CD4-positive, alpha-beta T cell treated with Interleukin-15 for 1 hour (primary cell): Measurements from ENCODE around the gene ZPR1.
"Not testable (repeated sequence)": the region's sequence is repeated elsewhere in the genome, so short reads cannot be mapped to it uniquely, and the experiment has no call there.

ENCODE experiments used
- DNase-seq: peaks from one replicate; pipeline ENCODE4 v3.0.0-alpha.2; 2020

ZPR1 gene

GRCh38 chr11:116792144-116792868, 4.5 kb upstream of the ZPR1 start:
- DNase-seq: no peak

GRCh38 chr11:116791813-116792143, 4.0 kb upstream of the ZPR1 start, which contains the start of gene APOA5:
Gene APOA5, minus strand, starts transcription at chr11:116791879. Its CDS starts 19 bp downstream, at chr11:116791860.
- no peak for DNase-seq

DNA sequence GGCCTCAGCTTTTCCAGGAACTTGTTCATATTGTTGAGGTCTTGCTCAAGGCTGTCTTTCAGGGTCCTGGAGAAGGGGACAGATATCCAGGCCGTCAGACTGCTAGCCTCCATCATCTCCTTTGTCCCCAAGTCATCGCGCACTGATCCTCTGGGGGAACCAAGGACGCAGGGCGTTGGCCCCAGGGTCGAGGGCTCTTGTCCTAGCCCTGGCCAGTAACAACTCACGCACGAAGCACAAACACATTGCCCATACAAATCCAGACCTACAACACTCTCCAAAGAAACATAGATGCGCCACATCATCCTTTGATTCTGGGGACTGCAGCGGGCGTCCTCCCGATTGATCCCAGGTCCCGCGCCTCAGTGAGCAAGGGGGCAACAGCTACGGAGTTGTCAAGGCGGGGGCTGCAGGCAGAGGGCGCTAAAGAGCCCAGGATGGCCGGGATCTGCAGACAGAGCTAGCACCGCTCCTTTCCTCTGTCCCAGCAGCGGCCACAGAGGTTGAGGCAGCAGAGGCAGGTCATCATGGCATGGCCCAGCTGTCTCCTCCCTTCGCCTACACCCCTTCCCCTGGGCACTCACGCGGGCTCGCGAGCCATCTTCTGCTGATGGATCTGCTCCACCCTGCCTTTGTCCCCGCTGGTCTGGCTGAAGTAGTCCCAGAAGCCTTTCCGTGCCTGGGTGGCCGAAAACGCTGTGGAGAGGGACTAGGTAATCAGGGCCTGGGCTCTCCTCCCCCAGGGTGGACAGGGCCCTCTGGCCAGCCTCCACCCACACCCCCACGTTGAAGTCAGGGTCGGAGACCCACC, 3.4 kb upstream of the ZPR1 start:
- peak; percentile 63 for DNase-seq

DNA sequence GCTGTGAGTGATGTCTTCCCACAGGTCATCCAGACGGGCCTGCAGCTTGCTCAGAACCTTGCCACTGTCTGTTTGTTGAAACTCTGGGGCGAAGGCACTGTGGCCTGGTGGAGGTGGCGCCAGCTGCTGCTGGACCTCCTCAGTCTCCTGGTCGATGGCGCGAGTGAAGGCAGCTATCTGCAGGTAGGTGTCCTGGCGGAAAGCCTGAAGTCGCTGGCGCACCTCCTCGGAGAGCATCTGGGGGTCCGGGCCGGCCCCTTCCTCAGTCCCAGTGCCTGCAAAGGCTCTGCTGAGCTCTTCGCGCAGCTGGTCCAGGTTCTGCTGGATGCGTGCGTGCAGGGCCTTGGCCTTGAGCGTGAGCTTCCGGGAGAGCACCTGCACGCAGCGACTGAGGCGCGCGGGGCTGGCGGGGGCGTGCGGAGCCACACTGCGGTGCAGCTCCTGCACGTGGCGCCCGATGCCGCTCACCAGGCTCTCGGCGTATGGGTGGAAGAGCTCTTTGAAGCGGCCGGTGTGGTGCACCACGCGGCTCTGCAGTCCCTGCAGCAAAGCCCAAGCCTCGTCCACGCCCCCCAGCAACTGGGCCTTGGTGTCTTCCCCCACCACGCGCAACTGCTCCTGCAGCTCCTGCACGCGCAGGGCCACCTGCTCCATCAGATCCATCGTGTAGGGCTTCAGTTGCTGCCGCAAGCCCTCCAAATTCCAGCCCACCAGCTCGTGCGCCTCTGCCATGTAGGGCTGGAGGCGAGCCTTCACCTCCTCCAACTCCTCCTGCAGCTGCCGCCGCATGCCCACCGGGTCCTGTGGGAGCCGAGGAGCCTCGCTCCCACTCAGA, 2.6 kb upstream of the ZPR1 start:
- no peak for DNase-seq

- DNase-seq: no peak
Observed at GRCh38 chr11:116788975-116789374, 1.2 kb upstream of the ZPR1 start.

- no peak for DNase-seq
Observed at GRCh38 chr11:116788534-116788933, 711 bp upstream of the ZPR1 start.

- DNase-seq: no peak
Observed at GRCh38 chr11:116787436-116787785, 412 bp downstream of the ZPR1 start.

DNA sequence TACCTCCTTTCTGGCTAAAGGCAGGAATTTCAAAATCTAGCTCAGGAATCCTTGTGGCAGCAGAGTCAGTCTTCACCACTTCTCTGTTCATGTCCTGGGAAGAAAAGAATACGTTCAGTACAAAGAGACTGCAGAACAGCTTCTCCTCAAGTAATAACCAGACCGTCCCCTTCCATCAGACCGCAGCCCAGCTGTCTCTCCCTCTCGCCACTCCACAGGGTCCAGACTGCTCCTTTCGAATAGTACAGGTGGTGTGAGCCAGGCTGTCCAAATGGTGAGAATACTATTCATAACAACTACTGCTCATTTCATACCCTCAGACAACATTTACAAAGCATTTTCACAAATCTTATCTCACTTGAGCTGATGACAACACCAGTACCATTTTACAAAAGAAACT, 857 bp downstream of the ZPR1 start:
- DNase-seq: no peak

DNA sequence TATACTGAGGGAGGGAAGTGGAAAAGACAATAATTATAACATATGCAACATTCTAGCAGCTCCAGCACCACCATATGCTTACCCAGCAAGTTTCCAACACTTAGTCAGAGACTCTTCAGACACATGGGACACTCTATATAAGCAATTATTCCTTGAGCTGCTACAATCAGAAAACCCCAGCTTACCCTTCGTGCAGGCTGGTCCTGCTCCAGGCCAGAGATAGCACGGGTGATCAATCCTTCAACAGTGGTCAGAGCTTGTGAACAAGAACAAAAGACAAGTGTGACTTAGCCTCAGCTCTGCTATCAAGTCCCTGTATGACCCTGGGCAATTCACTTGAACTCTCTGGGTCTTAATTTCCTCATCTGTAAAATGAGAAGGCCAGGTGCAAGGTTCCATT, 1.5 kb downstream of the ZPR1 start:
- no peak for DNase-seq

- DNase-seq: no peak
Observed at GRCh38 chr11:116782728-116783127, 5.1 kb downstream of the ZPR1 start.

DNA sequence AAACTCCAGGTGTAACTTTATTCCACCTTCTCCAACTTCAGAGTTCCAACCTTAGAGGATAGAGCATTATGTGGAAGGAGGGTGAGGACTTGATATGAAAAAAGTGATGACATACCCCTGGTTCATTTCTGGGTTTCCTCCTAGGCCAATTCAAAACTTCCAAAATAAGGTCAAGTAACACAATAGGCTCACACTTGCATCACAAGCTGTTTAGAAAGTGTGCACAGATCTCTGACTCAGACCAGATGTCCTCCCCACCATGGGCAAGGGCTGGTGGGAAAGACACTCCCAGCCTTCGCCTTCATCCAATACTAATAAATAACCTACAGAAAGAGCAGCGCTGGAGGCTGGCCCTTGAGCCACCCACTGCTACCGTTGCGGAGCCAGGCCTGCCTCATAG, 9.3 kb downstream of the ZPR1 start:
- no peak for DNase-seq

DNA sequence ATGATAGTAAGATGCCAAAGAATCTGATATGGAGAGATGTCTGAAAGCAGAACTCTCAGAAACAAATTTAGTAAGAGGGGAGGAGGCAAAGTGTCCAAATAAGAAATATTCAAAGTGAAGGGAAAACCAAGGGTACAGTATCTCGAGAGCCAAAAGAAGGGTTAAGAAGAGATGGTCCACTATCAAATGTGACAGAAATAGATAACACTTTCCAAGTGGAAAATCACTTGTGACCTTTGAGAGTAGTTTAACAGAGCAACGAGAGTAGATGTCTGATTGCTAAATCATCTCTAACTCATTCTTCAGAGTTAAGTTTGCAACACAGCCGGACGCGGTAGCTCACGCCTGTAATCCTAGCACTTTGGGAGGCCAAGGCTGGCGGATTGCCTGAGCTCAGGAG, 10.8 kb downstream of the ZPR1 start:
- no peak for DNase-seq

DNA sequence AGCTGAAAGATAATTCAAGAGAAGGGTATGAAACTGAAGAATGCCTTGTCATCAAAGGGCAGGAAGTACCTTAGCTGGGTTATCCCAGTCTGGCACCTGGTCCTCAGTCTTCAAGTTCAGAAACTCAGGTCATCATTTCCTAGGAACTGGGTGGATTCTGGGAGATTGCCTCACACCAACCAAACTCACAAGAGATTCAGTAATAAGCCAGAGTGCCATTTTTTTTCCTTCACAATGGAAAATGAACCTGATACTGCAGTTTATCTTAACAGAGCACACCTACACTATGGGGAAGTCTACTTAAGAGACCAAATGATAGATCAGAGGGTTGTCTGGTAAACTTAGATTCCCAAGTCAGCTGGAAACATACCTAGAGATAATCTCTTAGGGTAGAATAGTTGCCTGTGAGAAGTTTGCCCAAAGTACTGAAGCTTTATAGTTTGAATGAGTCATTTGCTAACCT, 11.3 kb downstream of the ZPR1 start:
- DNase-seq: no peak

DNA sequence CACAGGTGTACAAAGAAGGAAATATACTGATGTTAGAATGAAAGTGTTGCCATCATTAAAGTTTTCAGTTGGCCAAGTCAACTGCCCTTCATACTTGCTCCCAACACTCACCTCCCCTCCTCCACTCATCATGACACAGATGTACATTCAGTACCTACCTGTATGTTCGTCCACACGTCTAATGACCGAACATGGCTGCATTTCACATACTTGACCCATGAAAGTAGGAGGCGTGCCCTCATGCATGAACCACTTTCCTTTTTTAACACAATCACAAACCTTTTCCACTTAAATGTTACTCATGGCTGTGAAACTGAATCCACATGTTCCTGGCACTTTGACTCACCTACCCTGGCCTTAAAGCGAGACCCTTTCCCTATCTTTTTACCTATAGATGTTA, 11.8 kb downstream of the ZPR1 start:
- DNase-seq: no peak

DNA sequence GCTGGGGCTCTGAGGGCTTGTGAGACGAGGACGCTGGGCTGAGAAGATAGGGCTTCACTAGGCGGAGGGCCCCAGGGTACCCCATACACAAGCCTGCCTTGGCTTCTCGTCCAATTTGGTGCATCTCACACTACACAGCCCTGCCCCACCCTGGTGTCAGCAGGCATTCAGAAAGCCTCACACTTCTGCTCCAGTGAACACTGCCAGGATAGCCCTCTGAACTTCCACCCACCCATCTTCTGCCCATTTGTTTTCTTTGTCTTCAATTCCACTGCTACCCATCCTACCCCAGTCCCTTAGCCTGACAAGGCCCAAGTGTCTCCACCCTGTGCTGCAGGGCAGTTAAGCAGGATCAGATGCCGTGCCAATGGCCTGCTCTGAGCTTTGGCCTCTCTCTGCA, 13.2 kb downstream of the ZPR1 start:
- DNase-seq: no peak

- no peak for DNase-seq
Observed at GRCh38 chr11:116773203-116774097, 14.4 kb downstream of the ZPR1 start.

DNA sequence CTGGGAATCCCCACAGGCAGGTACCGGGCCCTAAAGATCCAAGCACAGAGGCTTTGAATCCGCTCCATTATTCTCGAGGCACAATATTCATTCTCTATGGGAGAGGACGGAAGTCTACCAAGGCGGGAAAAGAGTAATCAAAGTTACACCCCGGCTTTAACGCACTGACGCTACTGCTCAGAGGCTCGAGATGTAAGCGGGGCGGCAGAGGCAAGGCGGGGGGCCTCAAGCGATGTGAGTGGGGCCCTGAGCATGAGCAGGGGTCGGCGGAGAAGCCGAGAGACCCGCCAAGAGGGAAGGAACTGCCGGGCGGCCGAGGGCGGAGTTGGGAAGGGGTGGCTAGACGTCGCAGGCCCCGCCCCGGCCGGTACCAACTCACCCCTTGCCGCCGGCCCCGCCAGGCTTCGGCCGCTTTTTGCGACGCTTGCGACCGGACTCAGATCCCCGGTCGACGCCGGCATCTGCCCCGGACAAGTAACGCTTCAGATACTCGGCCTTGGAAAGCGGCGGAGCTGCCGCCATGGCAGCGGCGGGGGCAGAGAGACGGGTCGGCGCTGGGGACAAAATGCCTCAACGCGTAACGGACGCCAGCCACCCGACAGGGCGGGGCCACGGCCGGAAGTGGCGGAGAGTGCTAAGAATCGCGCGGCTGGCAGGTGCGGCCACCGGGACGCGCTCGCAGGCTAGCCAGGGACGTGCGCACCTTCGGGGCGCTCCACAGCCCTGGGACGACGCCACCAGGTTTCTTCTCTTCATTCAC, 15.2 kb downstream of the ZPR1 start, which contains the start of gene BUD13:
BUD13 (minus strand) TSS at position 545 of the 760 bp plus-strand sequence; CDS start at position 522, 23 bp downstream.
- DNase-seq: peak; percentile 91

DNA sequence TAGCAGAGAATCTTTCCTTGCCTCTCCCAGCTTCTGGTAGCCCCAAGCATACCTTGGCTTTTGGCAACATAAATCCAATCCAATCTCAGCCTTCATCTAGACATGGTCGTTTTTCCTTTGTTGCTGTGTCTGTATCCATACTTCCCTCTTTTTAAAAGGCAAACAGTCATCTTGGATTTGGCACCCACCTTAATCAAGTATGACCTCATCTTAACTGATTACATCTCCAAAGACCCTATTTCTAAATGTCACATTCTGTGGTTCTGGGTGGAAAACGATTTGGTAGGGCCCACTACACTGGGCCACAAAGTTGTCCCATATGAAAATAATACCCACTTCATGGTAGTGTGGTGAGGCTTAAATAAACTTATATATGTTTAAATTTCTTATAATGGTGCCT, 15.9 kb downstream of the ZPR1 start:
- no peak for DNase-seq

- no peak for DNase-seq
Observed at GRCh38 chr11:116762132-116762531, 25.7 kb downstream of the ZPR1 start.

- not testable (repeated sequence) for DNase-seq
Observed at GRCh38 chr11:116756044-116756443, 31.8 kb downstream of the ZPR1 start.

DNA sequence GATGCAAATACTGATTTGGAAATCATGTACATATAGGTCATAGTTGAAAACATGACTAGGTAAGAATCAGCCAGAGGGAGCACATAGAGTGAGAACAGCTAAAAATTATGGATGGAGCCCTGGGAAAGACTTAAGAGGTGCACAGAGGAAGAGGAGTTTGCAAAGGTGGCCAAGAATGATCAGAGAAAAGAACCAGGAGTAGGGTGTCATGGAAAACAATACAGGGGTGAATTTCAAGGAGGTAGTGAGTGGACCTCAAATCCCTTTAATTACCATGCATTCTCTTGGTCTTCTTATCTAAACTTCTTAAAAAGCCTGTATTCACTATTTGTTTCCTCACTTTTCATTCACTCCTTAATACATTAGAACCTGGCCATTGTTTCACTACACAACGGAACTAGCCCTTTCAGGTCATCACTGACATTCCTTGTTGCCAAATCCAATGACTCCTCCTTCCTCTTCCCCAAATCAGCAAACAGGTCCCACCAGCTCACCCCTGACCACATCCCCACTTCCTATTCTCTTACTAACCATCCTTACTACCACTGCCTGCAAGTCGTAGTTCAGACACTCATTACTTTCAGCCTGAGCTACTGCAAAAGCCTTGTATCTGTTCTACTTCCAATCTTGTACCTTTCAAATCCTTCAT, 37.6 kb downstream of the ZPR1 start:
- no peak for DNase-seq
